Upper lobe of left lung (tissue), 4 donors: Measurements from ENCODE around the gene BANP.
"Not testable (repeated sequence)": the region's sequence is repeated elsewhere in the genome, so short reads cannot be mapped to it uniquely, and the experiment has no call there.

ENCODE experiments used
- EP300 ChIP-seq, 4 donors: sonication (generic); formaldehyde crosslinking; IDR thresholded peaks; one replicate each; pipeline ENCODE4 v1.5.1; 2017; ENCODE audit warnings: antibody characterized with exemption in 4 of 4, control low read depth in 2 of 4
- POLR2A ChIP-seq, 4 donors: fragments of 450-650 bp; IDR thresholded peaks; one replicate each; pipeline ENCODE4 v1.5.1; 2016 to 2017; ENCODE audit warnings: antibody characterized with exemption in 4 of 4, mild to moderate bottlenecking in 2 of 4
- POLR2AphosphoS5 ChIP-seq, 2 donors: sonication (generic); formaldehyde crosslinking; IDR thresholded peaks; one replicate each; pipeline ENCODE4 v1.5.1; 2017; ENCODE audit warnings: antibody characterized with exemption in 2 of 2
- TF ChIP-seq, protein P1 (sequence below), 6 experiments: fragments of 450-650 bp in 4 of 6; fragments of 200-600 bp in 2 of 6; sonication (generic) in 2 of 6; IDR thresholded peaks; one replicate each; pipeline ENCODE4 v1.5.1; 2016 to 2019; ENCODE audit warnings: antibody characterized with exemption in 6 of 6

DNA sequence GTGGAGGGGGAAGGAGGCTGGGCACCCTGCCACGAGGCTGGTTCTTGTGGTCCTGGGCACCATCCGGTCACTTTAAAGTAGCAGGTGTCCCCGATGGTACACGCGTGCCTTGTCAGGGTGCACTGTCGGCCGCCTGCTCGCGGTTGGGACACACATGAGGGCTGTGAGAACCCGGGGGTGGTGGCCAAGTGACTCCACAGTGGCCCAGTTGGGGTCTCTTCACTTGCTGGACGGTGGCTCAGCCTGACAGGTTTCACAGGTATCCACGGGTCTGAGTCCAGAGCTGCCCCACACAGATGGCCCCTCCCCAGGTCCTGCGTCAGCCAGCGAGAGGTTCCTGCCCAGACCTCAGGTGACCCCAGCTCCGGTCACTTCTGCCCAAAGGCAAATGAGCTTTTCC lies 137.8 kb downstream of the BANP start:
- TF ChIP-seq, protein P1, sequence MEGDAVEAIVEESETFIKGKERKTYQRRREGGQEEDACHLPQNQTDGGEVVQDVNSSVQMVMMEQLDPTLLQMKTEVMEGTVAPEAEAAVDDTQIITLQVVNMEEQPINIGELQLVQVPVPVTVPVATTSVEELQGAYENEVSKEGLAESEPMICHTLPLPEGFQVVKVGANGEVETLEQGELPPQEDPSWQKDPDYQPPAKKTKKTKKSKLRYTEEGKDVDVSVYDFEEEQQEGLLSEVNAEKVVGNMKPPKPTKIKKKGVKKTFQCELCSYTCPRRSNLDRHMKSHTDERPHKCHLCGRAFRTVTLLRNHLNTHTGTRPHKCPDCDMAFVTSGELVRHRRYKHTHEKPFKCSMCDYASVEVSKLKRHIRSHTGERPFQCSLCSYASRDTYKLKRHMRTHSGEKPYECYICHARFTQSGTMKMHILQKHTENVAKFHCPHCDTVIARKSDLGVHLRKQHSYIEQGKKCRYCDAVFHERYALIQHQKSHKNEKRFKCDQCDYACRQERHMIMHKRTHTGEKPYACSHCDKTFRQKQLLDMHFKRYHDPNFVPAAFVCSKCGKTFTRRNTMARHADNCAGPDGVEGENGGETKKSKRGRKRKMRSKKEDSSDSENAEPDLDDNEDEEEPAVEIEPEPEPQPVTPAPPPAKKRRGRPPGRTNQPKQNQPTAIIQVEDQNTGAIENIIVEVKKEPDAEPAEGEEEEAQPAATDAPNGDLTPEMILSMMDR (IDR thresholded peaks at IDR 0.05) = not testable (repeated sequence)
- TF ChIP-seq POLR2AphosphoS5, EP300, POLR2A (IDR thresholded peaks at IDR 0.05): not testable (repeated sequence)
